CD8-positive, alpha-beta memory T cell (primary cell): ENCODE data around the gene NAV3. TPM values are rescaled to one million over a fixed set of nuclear protein-coding genes. Genes with fewer than 3 reads are reported as not detected.

Experiments
- CTCF ChIA-PET: fragments of 350-600 bp; sonication (Branson Sonifier 250); formaldehyde crosslinking; loops from one replicate; lab custom pipeline; 2021; ENCODE audit warnings: antibody characterized with exemption; lab: Charles Lee
- POLR2A ChIA-PET: fragments of 350-600 bp; sonication (Branson Sonifier 250); formaldehyde crosslinking; loops from one replicate; lab custom pipeline; 2021; ENCODE audit warnings: antibody characterized with exemption; lab: Charles Lee
- DNase-seq, 5 donors: peaks; one replicate each; pipeline versions ENCODE4 v3.0.0 to v3.0.0-alpha.2; 2020 to 2022; ENCODE audit warnings: mixed read lengths in 1 of 5
- H3K27ac ChIP-seq: one replicate; pipeline ENCODE4 v1.7.0; 2013; ENCODE audit warnings: low read depth, mild to moderate bottlenecking, low read length, moderate library complexity
- H3K27me3 ChIP-seq: 2 replicates; pipeline ENCODE4 v1.7.0; 2013; ENCODE audit warnings: low read length, mild to moderate bottlenecking; ENCODE audit not compliant: insufficient read depth, poor library complexity, severe bottlenecking
- H3K36me3 ChIP-seq: 2 replicates; pipeline ENCODE4 v1.7.0; 2013; ENCODE audit warnings: mild to moderate bottlenecking, low read length, moderate library complexity; ENCODE audit not compliant: insufficient read depth
- H3K4me1 ChIP-seq: 2 replicates; pipeline ENCODE4 v1.7.0; 2013; ENCODE audit warnings: mild to moderate bottlenecking, low read length, moderate library complexity; ENCODE audit not compliant: insufficient read depth
- H3K4me3 ChIP-seq: 2 replicates; pipeline ENCODE4 v1.7.0; 2013; ENCODE audit warnings: mild to moderate bottlenecking, low read length
- H3K9me3 ChIP-seq: 2 replicates; pipeline ENCODE4 v1.7.0; 2013; ENCODE audit warnings: mild to moderate bottlenecking, low read length
- H3K27ac Mint-ChIP-seq, 8 donors: one replicate each; pipeline ENCODE4 v1.8.0; 2020 to 2021; ENCODE audit warnings: mixed read lengths in 8 of 8, mild to moderate bottlenecking in 6 of 8, inconsistent platforms in 3 of 8, moderate library complexity in 3 of 8
- H3K27me3 Mint-ChIP-seq, 2 donors: one replicate each; pipeline ENCODE4 v1.8.0; 2020 to 2021; ENCODE audit warnings: mixed read lengths in 2 of 2, mild to moderate bottlenecking in 1 of 2, moderate library complexity in 1 of 2
- H3K36me3 Mint-ChIP-seq, 3 donors: one replicate each; pipeline ENCODE4 v1.8.0; 2020 to 2021; ENCODE audit warnings: mixed read lengths in 3 of 3, inconsistent platforms in 1 of 3, mild to moderate bottlenecking in 1 of 3
- H3K4me1 Mint-ChIP-seq, 3 donors: one replicate each; pipeline ENCODE4 v1.8.0; 2020 to 2021; ENCODE audit warnings: mixed read lengths in 3 of 3, inconsistent platforms in 1 of 3, mild to moderate bottlenecking in 1 of 3
- H3K4me3 Mint-ChIP-seq, 7 donors: one replicate each; pipeline ENCODE4 v1.8.0; 2020 to 2021; ENCODE audit warnings: mixed read lengths in 7 of 7, mild to moderate bottlenecking in 6 of 7, moderate library complexity in 4 of 7, inconsistent platforms in 2 of 7
- H3K9me3 Mint-ChIP-seq, 5 donors: one replicate each; pipeline ENCODE4 v1.8.0; 2020 to 2022; ENCODE audit warnings: mixed read lengths in 5 of 5, mild to moderate bottlenecking in 3 of 5, moderate library complexity in 2 of 5, inconsistent platforms in 1 of 5
- polyA plus RNA-seq: library from polyadenylated mRNA; unstranded; fragments of 300-500 nt; fragmentation: Illumina TruSeq; gene quantifications from one replicate; pipeline ENCODE4 v1.2.3, GENCODE V29; 2021
- total RNA-seq, 2 experiments: library from RNA; stranded (reverse); gene quantifications; one replicate each; pipeline ENCODE4 v1.2.3, GENCODE V29; 2021

Gene NAV3
- total and polyA plus RNA-seq, 3 experiments from 2014 or later, result not detected

DNA sequence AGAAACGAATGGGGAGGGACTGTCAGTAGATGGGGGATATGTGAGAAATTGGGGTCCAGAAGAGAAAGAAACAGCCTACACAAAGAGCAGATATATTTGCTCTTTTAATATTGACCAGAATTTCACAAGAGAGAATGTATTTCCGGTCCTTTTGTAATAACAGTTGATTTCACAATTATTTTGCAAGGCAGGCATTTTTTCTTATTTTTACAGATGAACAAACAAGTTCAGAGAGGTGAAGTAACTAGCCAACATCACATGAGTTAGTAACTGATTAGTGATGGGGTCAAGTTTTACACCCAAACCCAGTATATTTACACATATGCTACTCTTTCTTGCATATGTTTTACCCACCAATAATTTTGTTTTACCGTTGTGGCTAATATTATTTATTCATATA, 188.2 kb downstream of the NAV3 start:
- no peaks in the 10 kb centered on the region for H3K27me3 Mint-ChIP-seq
- H3K9me3 Mint-ChIP-seq, result peaks cover 0 to 12% (median 7%) of the 10 kb centered on the region in 5 donors
- no peak overlapping the region for H3K27ac ChIP-seq
- no peak overlapping the region for H3K4me3 ChIP-seq
- no peaks in the 10 kb centered on the region for H3K4me1 ChIP-seq
- no peak for DNase-seq
- no peaks in the 10 kb centered on the region for H3K9me3 ChIP-seq
- H3K36me3 ChIP-seq, result no peaks in the 10 kb centered on the region
- no peak overlapping the region for H3K27ac Mint-ChIP-seq
- CTCF ChIA-PET, result no interaction called here
- no peaks in the 10 kb centered on the region for H3K36me3 Mint-ChIP-seq
- H3K4me3 Mint-ChIP-seq, result no peak overlapping the region
- POLR2A ChIA-PET, result no interaction called here
- H3K27me3 ChIP-seq, result no peaks in the 10 kb centered on the region
- H3K4me1 Mint-ChIP-seq, result no peaks in the 10 kb centered on the region

DNA sequence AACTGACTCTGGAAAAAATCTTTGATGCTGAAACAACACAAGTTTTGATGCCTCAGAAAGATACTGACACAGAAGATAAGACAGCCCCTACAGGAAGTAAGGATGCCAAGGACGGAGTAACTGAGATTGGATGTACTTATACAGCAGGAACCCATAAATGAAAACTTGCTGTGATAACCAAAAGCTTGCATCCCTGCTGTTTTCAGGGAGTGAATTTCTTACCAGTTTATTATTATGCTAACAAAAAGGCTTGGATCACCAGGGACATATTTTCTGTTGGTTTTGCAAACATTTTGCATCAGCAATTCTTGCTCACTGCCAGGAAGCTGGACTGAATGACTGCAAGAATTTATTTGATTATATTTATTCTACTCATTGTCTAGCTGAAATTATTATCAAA, 197.7 kb downstream of the NAV3 start:
- CTCF ChIA-PET, result no interaction called here
- no peaks in the 10 kb centered on the region for H3K4me1 Mint-ChIP-seq
- Histone ChIP-seq H3K9me3 (no peaks in the 10 kb centered on the region), H3K27ac (no peak overlapping the region), H3K36me3 (no peaks in the 10 kb centered on the region), H3K27me3 (no peaks in the 10 kb centered on the region), H3K4me1 (no peaks in the 10 kb centered on the region), H3K4me3 (no peak overlapping the region)
- no peaks in the 10 kb centered on the region for H3K27me3 Mint-ChIP-seq
- H3K4me3 Mint-ChIP-seq, result no peak overlapping the region
- peaks cover 10 to 40% (median 12%) of the 10 kb centered on the region in 5 donors for H3K9me3 Mint-ChIP-seq
- POLR2A ChIA-PET, result no interaction called here
- H3K36me3 Mint-ChIP-seq, result no peaks in the 10 kb centered on the region
- no peak for DNase-seq
- no peak overlapping the region for H3K27ac Mint-ChIP-seq

DNA sequence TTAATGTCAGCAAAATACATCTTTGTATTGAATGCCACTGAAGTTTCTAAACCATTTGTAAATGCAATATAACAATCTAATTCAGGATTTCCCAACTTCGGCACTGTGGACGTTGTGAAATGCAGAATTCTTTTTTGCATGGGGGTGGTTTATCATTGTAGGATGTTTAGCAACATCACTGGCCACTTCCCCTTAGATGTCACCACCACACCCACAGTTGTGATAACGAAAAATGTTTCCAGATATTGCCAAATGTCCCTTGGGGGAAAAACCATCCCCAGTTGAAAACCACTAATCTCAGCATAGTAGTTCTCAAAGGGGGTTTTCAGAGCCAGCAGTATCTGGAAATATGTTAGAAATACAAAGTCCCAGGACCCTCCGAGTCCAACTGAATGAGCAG, 203.3 kb downstream of the NAV3 start:
- ChIA-PET CTCF (no interaction called here), POLR2A (no interaction called here)
- Mint-ChIP-seq H3K4me1 (no peaks in the 10 kb centered on the region), H3K27ac (no peak overlapping the region), H3K27me3 (no peaks in the 10 kb centered on the region), H3K4me3 (no peak overlapping the region), H3K36me3 (no peaks in the 10 kb centered on the region), H3K9me3 (peaks cover 2 to 30% (median 7%) of the 10 kb centered on the region in 5 donors)
- Histone ChIP-seq H3K4me1 (no peaks in the 10 kb centered on the region), H3K4me3 (no peak overlapping the region), H3K27ac (no peak overlapping the region), H3K27me3 (no peaks in the 10 kb centered on the region), H3K36me3 (no peaks in the 10 kb centered on the region), H3K9me3 (no peaks in the 10 kb centered on the region)
- DNase-seq, result no peak

DNA sequence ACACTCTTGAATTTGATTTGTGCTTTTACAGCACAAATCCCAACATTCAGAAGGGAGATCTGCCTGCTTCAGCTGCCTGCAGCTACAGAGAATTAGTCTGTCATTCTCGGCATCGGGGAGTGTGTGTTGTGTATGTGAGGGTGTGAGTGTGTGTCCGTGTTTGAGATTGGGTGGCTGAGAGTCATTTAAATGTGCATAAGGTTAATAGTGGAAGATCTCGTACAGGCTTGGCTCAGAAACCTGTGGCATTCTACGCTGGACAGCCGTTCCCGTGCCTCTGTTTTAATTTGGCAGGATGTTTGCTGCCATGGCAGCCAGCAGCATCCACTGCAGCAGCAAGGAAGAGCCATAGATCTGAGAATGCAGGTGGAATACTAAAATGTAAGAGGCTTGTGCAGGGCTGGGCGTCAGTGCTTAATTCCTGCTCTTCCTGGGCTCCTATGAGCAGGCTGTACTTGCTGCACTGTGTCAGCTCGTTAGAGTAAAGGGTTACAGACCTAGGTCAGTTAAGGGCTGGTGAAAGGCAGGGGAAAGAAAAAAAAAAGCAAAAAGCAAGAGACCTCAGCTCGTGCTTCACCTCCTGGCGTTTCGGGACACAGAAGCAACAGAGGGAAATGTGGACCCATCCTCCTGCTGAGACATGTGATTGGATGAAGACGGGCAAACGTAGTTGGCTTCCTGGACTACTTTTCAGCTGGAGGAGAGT, 205.4 kb downstream of the NAV3 start:
- Mint-ChIP-seq H3K27me3 (no peaks in the 10 kb centered on the region), H3K36me3 (no peaks in the 10 kb centered on the region), H3K9me3 (peaks cover 2 to 25% (median 7%) of the 10 kb centered on the region in 5 donors), H3K4me3 (no peak overlapping the region), H3K4me1 (no peaks in the 10 kb centered on the region), H3K27ac (no peak overlapping the region)
- POLR2A ChIA-PET, result no interaction called here
- Histone ChIP-seq H3K9me3 (no peaks in the 10 kb centered on the region), H3K36me3 (no peaks in the 10 kb centered on the region), H3K4me3 (no peak overlapping the region), H3K4me1 (no peaks in the 10 kb centered on the region), H3K27me3 (no peaks in the 10 kb centered on the region), H3K27ac (no peak overlapping the region)
- CTCF ChIA-PET, result no interaction called here
- no peak for DNase-seq

DNA sequence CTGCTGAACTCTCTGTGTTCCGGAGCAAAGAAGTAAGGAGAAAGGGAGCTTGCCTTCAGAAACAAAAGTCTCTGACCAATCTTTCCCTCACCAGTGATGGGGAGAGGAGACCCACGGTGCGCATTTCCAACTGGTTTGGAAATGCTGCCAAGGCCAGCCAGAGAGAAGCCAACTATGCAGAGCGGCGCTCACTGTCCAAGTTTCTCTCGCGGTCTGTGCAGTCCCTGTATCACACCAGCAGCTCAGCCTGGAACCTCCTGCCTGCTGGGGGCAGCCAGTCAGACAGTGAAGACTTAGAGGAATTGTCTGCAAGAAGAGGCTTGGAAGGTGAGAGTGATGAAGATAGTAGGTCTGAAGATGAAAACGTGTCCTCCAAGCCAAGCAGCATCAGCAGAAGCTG, 206.2 kb downstream of the NAV3 start:
- Mint-ChIP-seq H3K4me1 (no peaks in the 10 kb centered on the region), H3K27ac (no peak overlapping the region), H3K36me3 (no peaks in the 10 kb centered on the region), H3K27me3 (no peaks in the 10 kb centered on the region), H3K9me3 (peaks cover 2 to 24% (median 7%) of the 10 kb centered on the region in 5 donors), H3K4me3 (no peak overlapping the region)
- no peak for DNase-seq
- POLR2A ChIA-PET, result no interaction called here
- Histone ChIP-seq H3K27ac (no peak overlapping the region), H3K4me1 (no peaks in the 10 kb centered on the region), H3K9me3 (no peaks in the 10 kb centered on the region), H3K36me3 (no peaks in the 10 kb centered on the region), H3K27me3 (no peaks in the 10 kb centered on the region), H3K4me3 (no peak overlapping the region)
- CTCF ChIA-PET, result no interaction called here

DNA sequence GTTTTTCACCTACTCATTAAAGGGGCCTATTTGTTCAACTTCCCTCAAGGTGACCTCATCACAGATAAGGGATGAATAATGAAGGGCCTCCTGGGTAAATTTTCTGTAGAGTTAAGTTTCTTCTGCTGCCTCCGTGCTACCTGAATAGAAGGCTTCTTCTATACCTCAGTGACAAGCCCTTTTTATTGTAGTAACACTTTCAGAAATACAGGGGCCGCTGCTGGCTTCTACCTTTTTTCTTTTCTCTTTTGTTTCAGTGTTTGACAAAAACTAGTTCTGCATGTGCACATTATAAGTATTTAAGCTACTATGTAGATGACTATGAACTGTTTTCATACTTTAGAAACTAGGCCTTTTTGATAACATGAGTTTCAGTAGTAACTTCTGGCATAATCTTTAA, 207.0 kb downstream of the NAV3 start:
- no peak for DNase-seq
- Histone ChIP-seq H3K36me3 (no peaks in the 10 kb centered on the region), H3K4me1 (no peaks in the 10 kb centered on the region), H3K4me3 (no peak overlapping the region), H3K9me3 (no peaks in the 10 kb centered on the region), H3K27me3 (no peaks in the 10 kb centered on the region), H3K27ac (no peak overlapping the region)
- no peaks in the 10 kb centered on the region for H3K36me3 Mint-ChIP-seq
- CTCF ChIA-PET, result no interaction called here
- H3K27ac Mint-ChIP-seq, result no peak overlapping the region
- POLR2A ChIA-PET, result no interaction called here
- H3K9me3 Mint-ChIP-seq, result peaks cover 4 to 27% (median 8%) of the 10 kb centered on the region in 5 donors
- H3K27me3 Mint-ChIP-seq, result no peaks in the 10 kb centered on the region
- H3K4me1 Mint-ChIP-seq, result no peaks in the 10 kb centered on the region
- H3K4me3 Mint-ChIP-seq, result no peak overlapping the region

DNA sequence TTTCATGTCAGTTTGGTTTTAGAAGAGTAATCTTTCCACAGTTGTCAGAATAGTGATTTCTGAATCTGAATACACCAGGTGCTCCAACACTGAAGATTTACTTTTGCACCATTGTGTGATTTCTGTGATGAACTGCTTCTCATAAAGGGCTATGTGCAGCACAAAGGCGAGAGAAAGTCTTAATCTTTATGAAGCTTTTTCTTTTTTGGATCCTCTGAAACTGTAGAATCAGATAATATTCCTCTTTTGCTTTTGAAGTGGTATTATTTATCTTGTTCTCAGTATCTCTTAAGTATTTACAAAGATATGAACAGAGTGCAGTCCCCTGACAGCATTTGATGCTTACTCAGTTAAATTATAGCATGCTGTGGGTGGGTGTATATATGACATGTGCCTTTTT, 207.8 kb downstream of the NAV3 start:
- no peak overlapping the region for H3K27ac ChIP-seq
- no peak for DNase-seq
- H3K27me3 ChIP-seq, result no peaks in the 10 kb centered on the region
- no peaks in the 10 kb centered on the region for H3K9me3 ChIP-seq
- no peaks in the 10 kb centered on the region for H3K4me1 ChIP-seq
- ChIA-PET CTCF (no interaction called here), POLR2A (no interaction called here)
- H3K4me3 ChIP-seq, result no peak overlapping the region
- H3K36me3 ChIP-seq, result no peaks in the 10 kb centered on the region
- Mint-ChIP-seq H3K4me1 (no peaks in the 10 kb centered on the region), H3K4me3 (no peak overlapping the region), H3K27me3 (no peaks in the 10 kb centered on the region), H3K36me3 (no peaks in the 10 kb centered on the region), H3K9me3 (peaks cover 5 to 27% (median 9%) of the 10 kb centered on the region in 5 donors), H3K27ac (no peak overlapping the region)

DNA sequence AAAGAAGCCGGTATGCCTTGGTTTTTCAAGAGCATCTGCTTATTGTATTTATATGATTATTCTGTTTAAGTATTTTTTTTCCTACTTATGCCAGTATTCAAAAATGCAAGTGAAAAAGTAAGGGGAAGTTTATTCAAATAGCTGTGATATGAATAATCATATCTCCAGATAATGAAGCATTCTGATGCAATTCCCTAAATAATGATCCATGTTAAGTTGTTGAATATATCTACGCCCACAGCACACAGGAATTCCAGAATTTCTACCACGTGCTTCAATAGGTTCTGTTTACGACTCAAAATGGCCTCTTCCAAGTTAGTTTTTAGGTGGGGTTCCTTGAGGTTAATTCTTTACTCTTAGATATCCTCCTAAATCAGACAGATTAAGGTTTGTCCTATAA, 208.3 kb downstream of the NAV3 start:
- Histone ChIP-seq H3K27me3 (no peaks in the 10 kb centered on the region), H3K4me1 (no peaks in the 10 kb centered on the region), H3K9me3 (no peaks in the 10 kb centered on the region), H3K27ac (no peak overlapping the region), H3K4me3 (no peak overlapping the region), H3K36me3 (no peaks in the 10 kb centered on the region)
- H3K4me3 Mint-ChIP-seq, result no peak overlapping the region
- H3K27me3 Mint-ChIP-seq, result no peaks in the 10 kb centered on the region
- H3K36me3 Mint-ChIP-seq, result no peaks in the 10 kb centered on the region
- peaks cover 5 to 27% (median 8%) of the 10 kb centered on the region in 5 donors for H3K9me3 Mint-ChIP-seq
- H3K27ac Mint-ChIP-seq, result no peak overlapping the region
- no peak for DNase-seq
- ChIA-PET POLR2A (no interaction called here), CTCF (no interaction called here)
- H3K4me1 Mint-ChIP-seq, result no peaks in the 10 kb centered on the region
